Left ventricle myocardium inferior (tissue), 1 donor: ENCODE data around the gene SLC25A26. TPM values are rescaled to one million over a fixed set of nuclear protein-coding genes. Genes with fewer than 3 reads are reported as not detected.

Experiments used
- DNase-seq: peaks from one replicate; pipeline ENCODE4 v3.0.0-alpha.2; 2020
- H3K27ac ChIP-seq: fragments of 200-600 bp; replicated peaks from 2 replicates; pipeline ENCODE4 v1.8.0; 2021
- H3K27me3 ChIP-seq: fragments of 200-600 bp; 2 replicates; pipeline ENCODE4 v1.8.0; 2021; ENCODE audit warnings: low read depth
- H3K36me3 ChIP-seq: fragments of 200-600 bp; 2 replicates; pipeline ENCODE4 v1.8.0; 2021
- H3K4me1 ChIP-seq: fragments of 200-600 bp; 2 replicates; pipeline ENCODE4 v1.8.0; 2021
- H3K4me3 ChIP-seq: fragments of 200-600 bp; 2 replicates; pipeline ENCODE4 v1.8.0; 2021; ENCODE audit warnings: mild to moderate bottlenecking, moderate library complexity
- H3K9me3 ChIP-seq: fragments of 200-600 bp; replicated peaks from 2 replicates; pipeline ENCODE4 v1.8.0; 2021
- CTCF ChIP-seq: fragments of 200-600 bp; IDR thresholded peaks from 2 replicates; pipeline ENCODE4 v1.8.0; 2021; ENCODE audit warnings: antibody characterized with exemption, mild to moderate bottlenecking, borderline replicate concordance
- intact Hi-C: fragments of 100-400 bp; cut with micrococcal nuclease; formaldehyde crosslinking; loops from one replicate; pipeline ENCODE4 v1.11.0; 2022
- total RNA-seq: library from RNA; stranded (reverse); fragmentation: NEBNext Ultra II Directional; extraction: Animal tissue kit (Norgen Biotek cat#: 25700); gene quantifications from one replicate; pipeline ENCODE4 v1.2.1, GENCODE V29; 2021
- donor health status: DM: no; HTN: yes; CAD: no; lungs with severe emphysema.

Gene SLC25A26
- total RNA-seq, 1 donor from 2014 or later: 40.7 TPM

- Histone ChIP-seq H3K4me3 (no peak overlapping the region), H3K27me3 (no peaks in the 10 kb centered on the region), H3K9me3 (peaks cover 10% of the 10 kb centered on the region), H3K4me1 (peaks cover 62% of the 10 kb centered on the region), H3K27ac (peak overlapping the region; percentile 79), H3K36me3 (no peaks in the 10 kb centered on the region)
- DNase-seq: no peak
- no peak for TF ChIP-seq CTCF
- intact Hi-C loops: no loop called here
These were observed 203.0 kb downstream of the SLC25A26 start for GRCh38 chr3:66423791-66424190.

- Histone ChIP-seq H3K4me3 (no peak overlapping the region), H3K27me3 (no peaks in the 10 kb centered on the region), H3K4me1 (peaks cover 66% of the 10 kb centered on the region), H3K36me3 (no peaks in the 10 kb centered on the region), H3K9me3 (peaks cover 10% of the 10 kb centered on the region), H3K27ac (peak overlapping the region; percentile 79)
- TF ChIP-seq CTCF: no peak
- DNase-seq: peak; percentile 79
- intact Hi-C loops: no loop called here
These were observed 204.2 kb downstream of the SLC25A26 start for GRCh38 chr3:66425032-66425431.

GRCh38 chr3:66425576-66426114, 204.8 kb downstream of the SLC25A26 start:
- Histone ChIP-seq H3K36me3 (no peaks in the 10 kb centered on the region), H3K27ac (peak overlapping the region; percentile 79), H3K4me1 (peaks cover 68% of the 10 kb centered on the region), H3K27me3 (no peaks in the 10 kb centered on the region), H3K4me3 (no peak overlapping the region), H3K9me3 (peaks cover 10% of the 10 kb centered on the region)
- intact Hi-C loops: no loop called here
- no peak for TF ChIP-seq CTCF
- DNase-seq: no peak

- H3K4me1 ChIP-seq: peaks cover 73% of the 10 kb centered on the region
- H3K27ac ChIP-seq: peak overlapping the region; percentile 79
- H3K27me3 ChIP-seq: no peaks in the 10 kb centered on the region
- peaks cover 10% of the 10 kb centered on the region for H3K9me3 ChIP-seq
- no peak for TF ChIP-seq CTCF
- no peak overlapping the region for H3K4me3 ChIP-seq
- DNase-seq: no peak
- intact Hi-C loops: no loop called here
- H3K36me3 ChIP-seq: no peaks in the 10 kb centered on the region
These were observed 205.3 kb downstream of the SLC25A26 start for GRCh38 chr3:66426135-66426534.

- TF ChIP-seq CTCF: no peak
- Histone ChIP-seq H3K4me1 (peaks cover 85% of the 10 kb centered on the region), H3K4me3 (no peak overlapping the region), H3K36me3 (no peaks in the 10 kb centered on the region), H3K27ac (peak overlapping the region; percentile 79), H3K9me3 (no peaks in the 10 kb centered on the region), H3K27me3 (no peaks in the 10 kb centered on the region)
- intact Hi-C loops: no loop called here
- no peak for DNase-seq
These were observed 206.6 kb downstream of the SLC25A26 start for GRCh38 chr3:66427352-66427751.
